ENCODE measurements around the gene SFI1. TPM values are rescaled to one million over a fixed set of nuclear protein-coding genes. Genes with fewer than 3 reads are reported as not detected.
"Not testable (repeated sequence)": the region's sequence is repeated elsewhere in the genome, so short reads cannot be mapped to it uniquely, and the experiment has no call there.

Gene SFI1
- total RNA-seq, 6 donors from 2014 or later = 21.0 to 166 (median 51.7) TPM

DNA sequence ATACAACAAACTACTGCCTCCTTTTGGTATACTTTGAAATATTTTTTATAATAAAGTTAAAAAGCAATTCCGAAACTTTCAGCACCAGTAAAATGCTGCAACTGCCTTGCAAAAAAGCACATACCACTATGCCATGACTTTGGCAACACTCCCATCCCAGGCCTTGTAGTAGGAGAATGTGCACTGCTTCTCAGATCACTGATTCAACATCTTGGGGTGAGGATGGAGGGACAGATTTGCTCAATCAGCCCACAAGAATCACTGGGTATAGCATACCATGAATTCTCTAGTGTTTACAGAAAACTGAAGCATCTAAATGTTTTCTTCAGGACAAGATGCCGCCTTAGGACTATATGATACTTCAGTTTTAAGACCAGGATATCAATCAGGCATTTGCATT is 21.6 kb upstream of the SFI1 start:
- no peak overlapping the region for H3K4me3 ChIP-seq
- TF ChIP-seq POLR2A (IDR thresholded peaks at IDR 0.05) (no peak), CTCF (IDR thresholded peaks at IDR 0.05) (no peak), EP300 (IDR thresholded peaks at IDR 0.05) (no peak), POLR2AphosphoS5 (IDR thresholded peaks at IDR 0.05) (no peak)
- no peaks in the 10 kb centered on the region for H3K27me3 ChIP-seq
- H3K36me3 ChIP-seq = peaks cover 0 to 44% (median 9%) of the 10 kb centered on the region in 4 donors
- ATAC-seq (ENCODE audit: low FRiP score in 2 of 2) (no peak), DNase-seq (no peak)
- 86 to 89% methylated on average over 2 of the region's 2 CpGs for WGBS, 2 donors
- H3K4me1 ChIP-seq = peaks cover 0 to 3% (median 0%) of the 10 kb centered on the region in 4 donors
- H3K9me3 ChIP-seq = no peaks in the 10 kb centered on the region
- H3K27ac ChIP-seq = no peak overlapping the region

DNA sequence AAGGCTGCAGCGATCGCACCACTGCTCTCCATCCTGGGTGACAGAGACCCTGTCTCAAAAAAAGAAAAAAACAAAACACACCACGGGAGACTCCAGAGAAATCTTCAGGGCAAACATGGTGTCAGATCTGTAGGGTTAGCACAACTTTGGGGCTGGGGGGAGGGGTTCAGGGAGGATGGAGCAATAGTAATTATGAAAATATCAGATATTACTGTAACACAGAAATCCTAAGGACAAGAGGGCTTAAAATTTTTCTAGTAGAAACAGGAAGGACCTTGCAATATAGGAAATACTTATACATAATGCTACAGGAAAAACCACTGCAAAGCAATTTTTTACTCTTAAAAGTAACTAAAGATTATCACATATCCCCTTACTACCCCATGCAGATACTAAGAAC is 20.5 kb upstream of the SFI1 start:
- DNase-seq = no peak
- TF ChIP-seq POLR2A (IDR thresholded peaks at IDR 0.05) (no peak), EP300 (IDR thresholded peaks at IDR 0.05) (no peak), POLR2AphosphoS5 (IDR thresholded peaks at IDR 0.05) (no peak), CTCF (IDR thresholded peaks at IDR 0.05) (no peak)
- H3K9me3 ChIP-seq = no peaks in the 10 kb centered on the region
- ATAC-seq (ENCODE audit: low FRiP score in 2 of 2) = no peak
- no peak overlapping the region for H3K27ac ChIP-seq
- WGBS, 2 donors = 72 to 93% methylated on average over 3 of the region's 3 CpGs
- peaks cover 0 to 3% (median 0%) of the 10 kb centered on the region in 4 donors for H3K4me1 ChIP-seq
- H3K4me3 ChIP-seq = no peak overlapping the region
- H3K27me3 ChIP-seq = no peaks in the 10 kb centered on the region
- peaks cover 0 to 44% (median 11%) of the 10 kb centered on the region in 4 donors for H3K36me3 ChIP-seq

DNA sequence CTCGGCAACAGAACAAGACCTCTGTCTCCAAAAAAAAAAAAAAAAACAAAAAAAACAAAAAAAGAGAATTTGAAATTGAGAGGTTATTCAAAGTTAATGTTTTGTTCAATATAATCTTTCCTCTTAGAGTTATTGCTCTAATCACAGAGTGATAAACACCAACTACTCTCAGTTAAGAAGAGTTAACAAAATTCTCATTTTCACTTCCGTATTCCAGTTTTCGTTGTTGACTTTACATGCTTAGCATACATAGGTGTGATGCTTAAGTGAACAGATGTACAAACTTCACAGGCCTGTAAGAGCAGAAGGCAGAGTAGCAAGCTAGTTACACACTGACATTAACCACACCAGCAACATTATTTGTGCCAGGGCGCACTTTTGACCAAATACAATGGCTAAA is 19.0 kb upstream of the SFI1 start:
- ATAC-seq (ENCODE audit: low FRiP score in 2 of 2) (no peak), DNase-seq (no peak)
- Histone ChIP-seq H3K27me3 (no peaks in the 10 kb centered on the region), H3K4me3 (no peak overlapping the region), H3K27ac (no peak overlapping the region), H3K9me3 (no peaks in the 10 kb centered on the region), H3K36me3 (peaks cover 0 to 49% (median 15%) of the 10 kb centered on the region in 4 donors), H3K4me1 (peaks cover 0 to 3% (median 0%) of the 10 kb centered on the region in 4 donors)
- TF ChIP-seq POLR2A (IDR thresholded peaks at IDR 0.05) (no peak), CTCF (IDR thresholded peaks at IDR 0.05) (no peak), EP300 (IDR thresholded peaks at IDR 0.05) (no peak), POLR2AphosphoS5 (IDR thresholded peaks at IDR 0.05) (no peak)
- WGBS, 2 donors = 78 to 79% methylated on average over 4 of the region's 4 CpGs

GRCh38 chr22:31481129-31481528 is 15.2 kb upstream of the SFI1 start:
- Histone ChIP-seq H3K36me3 (peaks cover 4 to 66% (median 23%) of the 10 kb centered on the region in 4 donors), H3K4me3 (no peak overlapping the region), H3K27ac (no peak overlapping the region), H3K9me3 (no peaks in the 10 kb centered on the region), H3K4me1 (peaks cover 0 to 3% (median 0%) of the 10 kb centered on the region in 4 donors), H3K27me3 (no peaks in the 10 kb centered on the region)
- ATAC-seq (ENCODE audit: low FRiP score in 2 of 2) = no peak
- no peak for TF ChIP-seq POLR2A (IDR thresholded peaks at IDR 0.05)
- WGBS, 2 donors = 93 to 98% methylated on average over 3 of the region's 3 CpGs
- DNase-seq = no peak

GRCh38 chr22:31482470-31482869 is 13.9 kb upstream of the SFI1 start:
- 80 to 86% methylated on average over 8 of the region's 8 CpGs for WGBS, 2 donors
- not testable (repeated sequence) for H3K9me3 ChIP-seq; H3K27me3 ChIP-seq; H3K27ac ChIP-seq; H3K4me3 ChIP-seq; ATAC-seq (ENCODE audit: low FRiP score in 2 of 2); H3K4me1 ChIP-seq; DNase-seq
- H3K36me3 ChIP-seq = peaks cover 4 to 78% (median 29%) of the 10 kb centered on the region in 4 donors

- peaks cover 17 to 28% (median 20%) of the 10 kb centered on the region in 4 donors for H3K4me1 ChIP-seq
- peaks cover 4 to 57% (median 17%) of the 10 kb centered on the region in 4 donors for H3K36me3 ChIP-seq
- not testable (repeated sequence) for DNase-seq; H3K4me3 ChIP-seq; H3K9me3 ChIP-seq; H3K27ac ChIP-seq; ATAC-seq (ENCODE audit: low FRiP score in 2 of 2); H3K27me3 ChIP-seq
- WGBS, 2 donors = 88 to 95% methylated on average over 11 of the region's 11 CpGs
Measured at GRCh38 chr22:31486369-31486768, 10.0 kb upstream of the SFI1 start.
